ENCODE data around the gene C3orf20. TPM values are rescaled to one million over a fixed set of nuclear protein-coding genes. Genes with fewer than 3 reads are reported as not detected.

C3orf20 gene
- total RNA-seq, 1 donor from 2014 or later = 0.52 TPM

GRCh38 chr3:14811684-14812083 lies 136.7 kb downstream of the C3orf20 start:
- peak overlapping the region; percentile 60 for H3K27ac ChIP-seq (ENCODE audit: low read depth, low read length)
- peaks cover 4 to 19% (median 19%) of the 10 kb centered on the region in 3 donors for H3K4me1 ChIP-seq (ENCODE audit: control insufficient read depth in 3 of 3, insufficient read depth in 3 of 3, low read length in 3 of 3)
- H3K36me3 ChIP-seq (ENCODE audit: control insufficient read depth in 3 of 3, insufficient read depth in 3 of 3, low read length in 3 of 3) = no peaks in the 10 kb centered on the region
- H3K9ac ChIP-seq (ENCODE audit: low read depth in 1 of 3, low read length in 3 of 3) = peak overlapping the region; percentile 32 to 70 (median 33)
- H3K4me3 ChIP-seq (ENCODE audit: low read length in 3 of 3) = peak overlapping the region; percentile 56 to 71 (median 67)
- no peaks in the 10 kb centered on the region for H3K9me3 ChIP-seq (ENCODE audit: control insufficient read depth in 3 of 3, low read length in 3 of 3)
- peaks cover 20 to 33% (median 28%) of the 10 kb centered on the region in 3 donors for H3K27me3 ChIP-seq (ENCODE audit: control insufficient read depth in 3 of 3, insufficient read depth in 3 of 3, low read length in 3 of 3)

- peaks cover 0 to 14% (median 13%) of the 10 kb centered on the region in 3 donors for H3K4me1 ChIP-seq (ENCODE audit: control insufficient read depth in 3 of 3, insufficient read depth in 3 of 3, low read length in 3 of 3)
- peak overlapping the region in 2 of 3 donors; percentile 9 to 49 for H3K4me3 ChIP-seq (ENCODE audit: low read length in 3 of 3)
- H3K9me3 ChIP-seq (ENCODE audit: control insufficient read depth in 3 of 3, low read length in 3 of 3) = no peaks in the 10 kb centered on the region
- no peaks in the 10 kb centered on the region for H3K36me3 ChIP-seq (ENCODE audit: control insufficient read depth in 3 of 3, insufficient read depth in 3 of 3, low read length in 3 of 3)
- no peak overlapping the region for H3K27ac ChIP-seq (ENCODE audit: low read depth, low read length)
- peaks cover 17 to 33% (median 28%) of the 10 kb centered on the region in 3 donors for H3K27me3 ChIP-seq (ENCODE audit: control insufficient read depth in 3 of 3, insufficient read depth in 3 of 3, low read length in 3 of 3)
- peak overlapping the region in 1 of 3 donors; percentile 50 for H3K9ac ChIP-seq (ENCODE audit: low read depth in 1 of 3, low read length in 3 of 3)
These were observed 137.4 kb downstream of the C3orf20 start for GRCh38 chr3:14812196-14812790.

GRCh38 chr3:14814411-14814871 lies 139.5 kb downstream of the C3orf20 start:
- peaks cover 17 to 23% (median 22%) of the 10 kb centered on the region in 3 donors for H3K27me3 ChIP-seq (ENCODE audit: control insufficient read depth in 3 of 3, insufficient read depth in 3 of 3, low read length in 3 of 3)
- H3K27ac ChIP-seq (ENCODE audit: low read depth, low read length) = no peak overlapping the region
- peaks cover 0 to 13% (median 9%) of the 10 kb centered on the region in 3 donors for H3K4me1 ChIP-seq (ENCODE audit: control insufficient read depth in 3 of 3, insufficient read depth in 3 of 3, low read length in 3 of 3)

GRCh38 chr3:14816359-14816758 lies 141.4 kb downstream of the C3orf20 start:
- H3K9ac ChIP-seq (ENCODE audit: low read depth in 1 of 3, low read length in 3 of 3) = no peak overlapping the region
- no peak overlapping the region for H3K4me3 ChIP-seq (ENCODE audit: low read length in 3 of 3)
- peaks cover 0 to 7% (median 6%) of the 10 kb centered on the region in 3 donors for H3K4me1 ChIP-seq (ENCODE audit: control insufficient read depth in 3 of 3, insufficient read depth in 3 of 3, low read length in 3 of 3)
- peaks cover 0 to 2% (median 2%) of the 10 kb centered on the region in 3 donors for H3K36me3 ChIP-seq (ENCODE audit: control insufficient read depth in 3 of 3, insufficient read depth in 3 of 3, low read length in 3 of 3)
- no peaks in the 10 kb centered on the region for H3K9me3 ChIP-seq (ENCODE audit: control insufficient read depth in 3 of 3, low read length in 3 of 3)
- peaks cover 8 to 11% (median 9%) of the 10 kb centered on the region in 3 donors for H3K27me3 ChIP-seq (ENCODE audit: control insufficient read depth in 3 of 3, insufficient read depth in 3 of 3, low read length in 3 of 3)
- no peak overlapping the region for H3K27ac ChIP-seq (ENCODE audit: low read depth, low read length)

More at GRCh38 chr3:14814411-14814871, 139.5 kb downstream of the C3orf20 start:
- no peak overlapping the region for H3K4me3 ChIP-seq (ENCODE audit: low read length in 3 of 3)
- H3K9ac ChIP-seq (ENCODE audit: low read depth in 1 of 3, low read length in 3 of 3) = peak overlapping the region in 1 of 3 donors; percentile 40
- H3K9me3 ChIP-seq (ENCODE audit: control insufficient read depth in 3 of 3, low read length in 3 of 3) = no peaks in the 10 kb centered on the region
- H3K36me3 ChIP-seq (ENCODE audit: control insufficient read depth in 3 of 3, insufficient read depth in 3 of 3, low read length in 3 of 3) = no peaks in the 10 kb centered on the region

- no peak within 1 kb of the TSS for H3K4me3 ChIP-seq (ENCODE audit: low read length in 3 of 3)
- no peaks in the 10 kb centered on the region for H3K9me3 ChIP-seq (ENCODE audit: control insufficient read depth in 3 of 3, low read length in 3 of 3)
- peaks cover 0 to under 1% (median 0%) of the 10 kb centered on the region in 3 donors for H3K27me3 ChIP-seq (ENCODE audit: control insufficient read depth in 3 of 3, insufficient read depth in 3 of 3, low read length in 3 of 3)
- peaks cover 0 to 2% (median 2%) of the 10 kb centered on the region in 3 donors for H3K36me3 ChIP-seq (ENCODE audit: control insufficient read depth in 3 of 3, insufficient read depth in 3 of 3, low read length in 3 of 3)
- no peak within 1 kb of the TSS for H3K9ac ChIP-seq (ENCODE audit: low read depth in 1 of 3, low read length in 3 of 3)
- no peak within 1 kb of the TSS for H3K27ac ChIP-seq (ENCODE audit: low read depth, low read length)
- H3K4me1 ChIP-seq (ENCODE audit: control insufficient read depth in 3 of 3, insufficient read depth in 3 of 3, low read length in 3 of 3) = peaks cover 3 to 12% (median 7%) of the 10 kb centered on the region in 3 donors
These were observed 144.0 kb downstream of the C3orf20 start, which contains the start of gene FGD5 for GRCh38 chr3:14818804-14819500. FGD5 (plus strand) TSS chr3:14818962; CDS start chr3:14819072, 110 bp downstream.

- Histone ChIP-seq H3K27ac (ENCODE audit: low read depth, low read length) (no peak overlapping the region), H3K4me1 (ENCODE audit: control insufficient read depth in 3 of 3, insufficient read depth in 3 of 3, low read length in 3 of 3) (peaks cover 5 to 12% (median 10%) of the 10 kb centered on the region in 3 donors), H3K4me3 (ENCODE audit: low read length in 3 of 3) (no peak overlapping the region), H3K9ac (ENCODE audit: low read depth in 1 of 3, low read length in 3 of 3) (no peak overlapping the region), H3K36me3 (ENCODE audit: control insufficient read depth in 3 of 3, insufficient read depth in 3 of 3, low read length in 3 of 3) (peaks cover 0 to 2% (median 2%) of the 10 kb centered on the region in 3 donors), H3K27me3 (ENCODE audit: control insufficient read depth in 3 of 3, insufficient read depth in 3 of 3, low read length in 3 of 3) (peaks cover 0 to 2% (median 0%) of the 10 kb centered on the region in 3 donors), H3K9me3 (ENCODE audit: control insufficient read depth in 3 of 3, low read length in 3 of 3) (no peaks in the 10 kb centered on the region)
These were observed 144.7 kb downstream of the C3orf20 start for GRCh38 chr3:14819671-14820070.

GRCh38 chr3:14820156-14820555 lies 145.2 kb downstream of the C3orf20 start:
- H3K4me1 ChIP-seq (ENCODE audit: control insufficient read depth in 3 of 3, insufficient read depth in 3 of 3, low read length in 3 of 3) = peaks cover 5 to 12% (median 10%) of the 10 kb centered on the region in 3 donors
- H3K9ac ChIP-seq (ENCODE audit: low read depth in 1 of 3, low read length in 3 of 3) = no peak overlapping the region
- H3K36me3 ChIP-seq (ENCODE audit: control insufficient read depth in 3 of 3, insufficient read depth in 3 of 3, low read length in 3 of 3) = peaks cover 0 to 2% (median 2%) of the 10 kb centered on the region in 3 donors
- H3K27me3 ChIP-seq (ENCODE audit: control insufficient read depth in 3 of 3, insufficient read depth in 3 of 3, low read length in 3 of 3) = peaks cover 0 to 2% (median 0%) of the 10 kb centered on the region in 3 donors
- no peak overlapping the region for H3K27ac ChIP-seq (ENCODE audit: low read depth, low read length)
- H3K4me3 ChIP-seq (ENCODE audit: low read length in 3 of 3) = no peak overlapping the region
- H3K9me3 ChIP-seq (ENCODE audit: control insufficient read depth in 3 of 3, low read length in 3 of 3) = no peaks in the 10 kb centered on the region

GRCh38 chr3:14821151-14821550 lies 146.2 kb downstream of the C3orf20 start:
- Histone ChIP-seq H3K4me1 (ENCODE audit: control insufficient read depth in 3 of 3, insufficient read depth in 3 of 3, low read length in 3 of 3) (peaks cover 5 to 12% (median 10%) of the 10 kb centered on the region in 3 donors), H3K9me3 (ENCODE audit: control insufficient read depth in 3 of 3, low read length in 3 of 3) (no peaks in the 10 kb centered on the region), H3K4me3 (ENCODE audit: low read length in 3 of 3) (no peak overlapping the region)

GRCh38 chr3:14822134-14822533 lies 147.2 kb downstream of the C3orf20 start:
- H3K9me3 ChIP-seq (ENCODE audit: control insufficient read depth in 3 of 3, low read length in 3 of 3) = no peaks in the 10 kb centered on the region
- H3K36me3 ChIP-seq (ENCODE audit: control insufficient read depth in 3 of 3, insufficient read depth in 3 of 3, low read length in 3 of 3) = peaks cover 0 to 2% (median 2%) of the 10 kb centered on the region in 3 donors
- no peak overlapping the region for H3K4me3 ChIP-seq (ENCODE audit: low read length in 3 of 3)
- H3K27ac ChIP-seq (ENCODE audit: low read depth, low read length) = no peak overlapping the region
- no peak overlapping the region for H3K9ac ChIP-seq (ENCODE audit: low read depth in 1 of 3, low read length in 3 of 3)
- peaks cover 5 to 12% (median 10%) of the 10 kb centered on the region in 3 donors for H3K4me1 ChIP-seq (ENCODE audit: control insufficient read depth in 3 of 3, insufficient read depth in 3 of 3, low read length in 3 of 3)
- peaks cover 0 to 8% (median 2%) of the 10 kb centered on the region in 3 donors for H3K27me3 ChIP-seq (ENCODE audit: control insufficient read depth in 3 of 3, insufficient read depth in 3 of 3, low read length in 3 of 3)

More at GRCh38 chr3:14821151-14821550, 146.2 kb downstream of the C3orf20 start:
- H3K27me3 ChIP-seq (ENCODE audit: control insufficient read depth in 3 of 3, insufficient read depth in 3 of 3, low read length in 3 of 3) = peaks cover 0 to 3% (median 2%) of the 10 kb centered on the region in 3 donors
- H3K9ac ChIP-seq (ENCODE audit: low read depth in 1 of 3, low read length in 3 of 3) = no peak overlapping the region
- H3K36me3 ChIP-seq (ENCODE audit: control insufficient read depth in 3 of 3, insufficient read depth in 3 of 3, low read length in 3 of 3) = peaks cover 0 to 2% (median 2%) of the 10 kb centered on the region in 3 donors
- H3K27ac ChIP-seq (ENCODE audit: low read depth, low read length) = no peak overlapping the region

Data from skeletal muscle tissue (tissue), 4 donors.